H1 (cell line): ENCODE results near the gene SGCE. TPM values are rescaled to one million over a fixed set of nuclear protein-coding genes. Genes with fewer than 3 reads are reported as not detected.

Source experiments
- BACH1 ChIP-seq: IDR thresholded peaks from 2 replicates; pipeline ENCODE4 v1.6.1; 2012; ENCODE audit warnings: low read length, improper control_type of control experiment
- BCL11A ChIP-seq, 2 experiments: IDR thresholded peaks; one replicate each; pipeline ENCODE4 v1.6.1; 2011; ENCODE audit warnings: low read depth in 2 of 2, low read length in 2 of 2, mild to moderate bottlenecking in 2 of 2
- CBX8 ChIP-seq: fragments of 300-800, 300-1000 bp; sonication (generic); IDR thresholded peaks from 2 replicates; pipeline ENCODE4 v1.7.1; 2016; ENCODE audit warnings: low read depth, low read length, borderline replicate concordance
- CHD1 ChIP-seq: IDR thresholded peaks from 2 replicates; pipeline ENCODE4 v1.6.1; 2012; ENCODE audit warnings: low read depth, low read length, improper control_type of control experiment
- CTBP2 ChIP-seq: IDR thresholded peaks from 2 replicates; pipeline ENCODE4 v1.7.0; 2011; ENCODE audit warnings: borderline replicate concordance, mild to moderate bottlenecking, moderate library complexity, mixed read lengths, low read length; ENCODE audit not compliant: insufficient read depth, insufficient read length
- HDAC2 ChIP-seq, 2 experiments: fragments of 300-600 bp in 1 of 2; sonication (generic) in 1 of 2; IDR thresholded peaks; 2 replicates each; pipeline ENCODE4 v1.6.1; 2011 to 2012; ENCODE audit warnings: low read depth in 2 of 2, low read length in 2 of 2, mild to moderate bottlenecking in 2 of 2, moderate library complexity in 2 of 2, borderline replicate concordance in 1 of 2, inconsistent platforms in 1 of 2
- MAFK ChIP-seq: IDR thresholded peaks from 2 replicates; pipeline ENCODE4 v1.6.1; 2012; ENCODE audit warnings: low read depth, mild to moderate bottlenecking, improper control_type of control experiment, low read length
- PHF8 ChIP-seq: fragments of 200-600 bp; sonication (generic); conservative IDR thresholded peaks from 2 replicates; pipeline ENCODE4 v1.7.1; 2012; ENCODE audit warnings: low read depth, mild to moderate bottlenecking, inconsistent platforms, low read length, moderate library complexity
- POLR2AphosphoS5 ChIP-seq: IDR thresholded peaks from 2 replicates; pipeline ENCODE4 v1.6.1; 2011; ENCODE audit warnings: low read depth, low read length
- RNF2 ChIP-seq: fragments of 200-900, 300-1000 bp; sonication (generic); IDR thresholded peaks from 2 replicates; pipeline ENCODE4 v1.7.1; 2016; ENCODE audit warnings: borderline replicate concordance, low read depth, mild to moderate bottlenecking, antibody characterized with exemption, low read length; ENCODE audit not compliant: poor library complexity, severe bottlenecking; ENCODE audit errors: missing control alignments
- SP1 ChIP-seq: IDR thresholded peaks from 2 replicates; pipeline ENCODE4 v1.6.1; 2011; ENCODE audit warnings: low read depth, low read length
- SUZ12 ChIP-seq: fragments of 200-600 bp; sonication (generic); IDR thresholded peaks from 2 replicates; pipeline ENCODE4 v1.6.1; 2012; ENCODE audit warnings: mild to moderate bottlenecking, inconsistent platforms, low read length, moderate library complexity, mixed read lengths
- TAF1 ChIP-seq: IDR thresholded peaks from 2 replicates; pipeline ENCODE4 v1.6.1; 2011; ENCODE audit warnings: mild to moderate bottlenecking, low read depth, low read length
- TBP ChIP-seq: IDR thresholded peaks from 2 replicates; pipeline ENCODE4 v1.6.1; 2011; ENCODE audit warnings: low read depth, low read length, improper control_type of control experiment
- TCF12 ChIP-seq: IDR thresholded peaks from 2 replicates; pipeline ENCODE4 v1.6.1; 2011; ENCODE audit warnings: low read depth, mild to moderate bottlenecking, low read length
- TEAD4 ChIP-seq: IDR thresholded peaks from 2 replicates; pipeline ENCODE4 v1.6.1; 2012; ENCODE audit warnings: low read depth, low read length, inconsistent platforms, mixed read lengths
- USF2 ChIP-seq: IDR thresholded peaks from 2 replicates; pipeline ENCODE4 v1.6.1; 2011; ENCODE audit warnings: low read length, improper control_type of control experiment
- polyA plus RNA-seq, 7 experiments: library from polyadenylated mRNA; depleted of rRNA in 3 of 7; stranded (reverse) in 5 of 7; unstranded in 2 of 7; fragments of >200 nt in 5 of 7; fragments of 200-250 nt in 2 of 7; gene quantifications; 1 replicate in 5 of 7; 2 replicates in 1 of 7; 4 replicates in 1 of 7; pipeline versions ENCODE4 v1.2.1 to v1.2.3, GENCODE V29; 2011 to 2013; ENCODE audit warnings: missing spikeins in 2 of 7, mixed read lengths in 2 of 7
- total RNA-seq: library from RNA; stranded (reverse); fragmentation: NEBNext Ultra II Directional; extraction: Animal tissue kit (Norgen Biotek cat#: 25700); gene quantifications from 2 replicates; pipeline ENCODE4 v1.2.1, GENCODE V29; 2021
- TF ChIP-seq, protein P1 (sequence below): IDR thresholded peaks from 2 replicates; pipeline ENCODE4 v1.6.1; 2012; ENCODE audit warnings: inconsistent platforms
- TF ChIP-seq, protein P2 (sequence below), 3 experiments: IDR thresholded peaks; 1 replicate in 2 of 3; 2 replicates in 1 of 3; pipeline versions ENCODE4 v1.5.1 to v1.6.1; 2011; ENCODE audit warnings: low read length in 3 of 3, mild to moderate bottlenecking in 3 of 3, inconsistent platforms in 2 of 3, low read depth in 1 of 3, moderate library complexity in 1 of 3; ENCODE audit not compliant: insufficient read depth in 1 of 3; ENCODE audit errors: control extremely low read depth in 1 of 3

The SGCE gene
- total and polyA plus RNA-seq, 2 of the 8 experiments (the other 6 are each of a cell fraction or from before 2014, with no cell fraction given): 12.8 to 25.0 TPM

GRCh38 chr7:94655848-94656657 lies at the start of gene SGCE (continued):
- no peak for TF ChIP-seq CTBP2
- TF ChIP-seq SUZ12: no peak; the same call in 1 of the 2 replicates
- no peak for TF ChIP-seq MAFK
- TF ChIP-seq PHF8: no peak; the same call in 1 of the 2 replicates
- TF ChIP-seq TAF1: peak; percentile 78
- no peak for TF ChIP-seq HDAC2 (IDR thresholded peaks at IDR 0.05; ENCODE audit: borderline replicate concordance in 1 of 2, low read depth in 2 of 2, low read length in 2 of 2)
- no peak for TF ChIP-seq BCL11A (IDR thresholded peaks at IDR 0.05; ENCODE audit: low read depth in 2 of 2, low read length in 2 of 2)
- TF ChIP-seq, protein P1, sequence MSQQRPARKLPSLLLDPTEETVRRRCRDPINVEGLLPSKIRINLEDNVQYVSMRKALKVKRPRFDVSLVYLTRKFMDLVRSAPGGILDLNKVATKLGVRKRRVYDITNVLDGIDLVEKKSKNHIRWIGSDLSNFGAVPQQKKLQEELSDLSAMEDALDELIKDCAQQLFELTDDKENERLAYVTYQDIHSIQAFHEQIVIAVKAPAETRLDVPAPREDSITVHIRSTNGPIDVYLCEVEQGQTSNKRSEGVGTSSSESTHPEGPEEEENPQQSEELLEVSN: peak; percentile 81
- no peak for TF ChIP-seq TCF12
- 0 out of 2 replicates have a peak, but pooled peaks have one; percentile 6 for TF ChIP-seq TEAD4
- TF ChIP-seq CBX8: no peak
- no peak for TF ChIP-seq CHD1
- peak; percentile 91 for TF ChIP-seq TBP
- no peak for TF ChIP-seq USF2
- no peak for TF ChIP-seq SP1
- TF ChIP-seq BACH1: no peak
- TF ChIP-seq RNF2: no peak
- TF ChIP-seq POLR2AphosphoS5: peak; percentile 92
- TF ChIP-seq, protein P2, sequence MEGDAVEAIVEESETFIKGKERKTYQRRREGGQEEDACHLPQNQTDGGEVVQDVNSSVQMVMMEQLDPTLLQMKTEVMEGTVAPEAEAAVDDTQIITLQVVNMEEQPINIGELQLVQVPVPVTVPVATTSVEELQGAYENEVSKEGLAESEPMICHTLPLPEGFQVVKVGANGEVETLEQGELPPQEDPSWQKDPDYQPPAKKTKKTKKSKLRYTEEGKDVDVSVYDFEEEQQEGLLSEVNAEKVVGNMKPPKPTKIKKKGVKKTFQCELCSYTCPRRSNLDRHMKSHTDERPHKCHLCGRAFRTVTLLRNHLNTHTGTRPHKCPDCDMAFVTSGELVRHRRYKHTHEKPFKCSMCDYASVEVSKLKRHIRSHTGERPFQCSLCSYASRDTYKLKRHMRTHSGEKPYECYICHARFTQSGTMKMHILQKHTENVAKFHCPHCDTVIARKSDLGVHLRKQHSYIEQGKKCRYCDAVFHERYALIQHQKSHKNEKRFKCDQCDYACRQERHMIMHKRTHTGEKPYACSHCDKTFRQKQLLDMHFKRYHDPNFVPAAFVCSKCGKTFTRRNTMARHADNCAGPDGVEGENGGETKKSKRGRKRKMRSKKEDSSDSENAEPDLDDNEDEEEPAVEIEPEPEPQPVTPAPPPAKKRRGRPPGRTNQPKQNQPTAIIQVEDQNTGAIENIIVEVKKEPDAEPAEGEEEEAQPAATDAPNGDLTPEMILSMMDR (IDR thresholded peaks at IDR 0.05; ENCODE audit: control extremely low read depth in 1 of 3, insufficient read depth in 1 of 3, low read depth in 1 of 3, low read length in 3 of 3): peak; percentile 28 to 63 (median 32); a peak in 3 of 4 replicates
